Measurements from ENCODE around the gene PI4K2A. TPM values are rescaled to one million over a fixed set of nuclear protein-coding genes. Genes with fewer than 3 reads are reported as not detected.

Gene PI4K2A
- total RNA-seq, 6 experiments from 2014 or later, result 6.2 to 18.1 (median 11.4) TPM

DNA sequence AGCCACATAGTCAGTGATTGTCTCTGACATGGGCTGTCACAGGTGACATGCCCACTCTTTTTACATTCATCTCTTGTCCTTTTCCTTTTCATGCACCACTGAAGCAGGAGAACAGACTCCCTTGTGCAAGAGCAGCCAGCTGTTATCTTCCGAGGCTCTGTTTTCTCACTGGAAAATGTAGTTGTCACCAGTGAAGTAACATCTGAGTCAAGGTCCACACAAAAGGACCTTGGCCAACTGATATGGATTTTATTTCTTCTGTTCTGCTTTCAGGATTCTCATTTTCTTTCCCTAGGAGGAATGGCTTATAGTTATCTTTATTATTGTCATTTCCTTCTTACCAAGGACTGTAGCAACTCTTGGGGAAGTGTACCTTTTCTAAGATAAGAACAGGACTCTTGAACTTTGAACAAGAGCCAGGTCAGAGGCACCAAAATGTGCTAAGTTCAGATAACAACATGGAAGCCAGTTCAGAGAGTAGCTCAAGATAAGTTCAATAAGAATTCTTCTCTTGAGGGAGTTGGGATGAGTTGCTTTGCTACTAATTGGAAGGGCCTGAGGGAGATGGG, 23.9 kb downstream of the PI4K2A start:
- peaks cover 0 to 2% (median 0%) of the 10 kb centered on the region in 4 donors for H3K36me3 ChIP-seq
- peak; percentile 81 to 82 (median 82) for ATAC-seq
- TF ChIP-seq, protein P1, sequence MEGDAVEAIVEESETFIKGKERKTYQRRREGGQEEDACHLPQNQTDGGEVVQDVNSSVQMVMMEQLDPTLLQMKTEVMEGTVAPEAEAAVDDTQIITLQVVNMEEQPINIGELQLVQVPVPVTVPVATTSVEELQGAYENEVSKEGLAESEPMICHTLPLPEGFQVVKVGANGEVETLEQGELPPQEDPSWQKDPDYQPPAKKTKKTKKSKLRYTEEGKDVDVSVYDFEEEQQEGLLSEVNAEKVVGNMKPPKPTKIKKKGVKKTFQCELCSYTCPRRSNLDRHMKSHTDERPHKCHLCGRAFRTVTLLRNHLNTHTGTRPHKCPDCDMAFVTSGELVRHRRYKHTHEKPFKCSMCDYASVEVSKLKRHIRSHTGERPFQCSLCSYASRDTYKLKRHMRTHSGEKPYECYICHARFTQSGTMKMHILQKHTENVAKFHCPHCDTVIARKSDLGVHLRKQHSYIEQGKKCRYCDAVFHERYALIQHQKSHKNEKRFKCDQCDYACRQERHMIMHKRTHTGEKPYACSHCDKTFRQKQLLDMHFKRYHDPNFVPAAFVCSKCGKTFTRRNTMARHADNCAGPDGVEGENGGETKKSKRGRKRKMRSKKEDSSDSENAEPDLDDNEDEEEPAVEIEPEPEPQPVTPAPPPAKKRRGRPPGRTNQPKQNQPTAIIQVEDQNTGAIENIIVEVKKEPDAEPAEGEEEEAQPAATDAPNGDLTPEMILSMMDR (IDR thresholded peaks at IDR 0.05), result no peak
- no peak for TF ChIP-seq POLR2A (IDR thresholded peaks at IDR 0.05)
- H3K27me3 ChIP-seq, result no peaks in the 10 kb centered on the region
- no peak overlapping the region for H3K4me3 ChIP-seq
- 0% methylated on average over 1 of the region's 1 CpG for WGBS (ENCODE audit: insufficient coverage, low coverage, low lambda C conversion rate, missing lambda C conversion rate)
- DNase-seq, result no peak
- intact Hi-C loops (cut with DNase I), result no loop called here
- H3K4me1 ChIP-seq, result peaks cover 0 to 30% (median 4%) of the 10 kb centered on the region in 4 donors
- no peaks in the 10 kb centered on the region for H3K9me3 ChIP-seq
- peak overlapping the region in 2 of 3 donors; percentile 13 to 55 for H3K27ac ChIP-seq

DNA sequence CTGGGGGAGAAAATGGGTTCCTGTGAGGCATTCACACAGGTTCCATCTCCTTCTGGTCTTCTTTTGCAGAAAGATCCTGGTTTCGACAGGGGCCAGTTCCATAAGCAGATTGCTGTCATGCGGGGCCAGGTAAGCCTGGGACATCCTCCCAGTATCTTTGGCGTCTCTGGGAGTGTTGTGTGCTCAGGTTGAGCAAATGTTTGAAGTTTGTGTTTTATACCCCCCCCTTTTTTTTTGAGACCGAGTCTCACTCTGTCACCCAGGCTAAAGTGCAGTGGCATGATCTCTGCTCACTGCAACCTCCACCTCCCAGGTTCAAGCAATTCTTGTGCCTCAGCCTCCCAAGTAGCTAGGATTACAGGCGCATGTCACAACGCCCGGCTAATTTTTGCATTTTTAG, 26.5 kb downstream of the PI4K2A start:
- no peaks in the 10 kb centered on the region for H3K27me3 ChIP-seq
- H3K27ac ChIP-seq, result no peak overlapping the region
- no peaks in the 10 kb centered on the region for H3K9me3 ChIP-seq
- H3K4me3 ChIP-seq, result no peak overlapping the region
- peaks cover 0 to 30% (median 4%) of the 10 kb centered on the region in 4 donors for H3K4me1 ChIP-seq
- 51% methylated on average over 7 of the region's 7 CpGs for WGBS (ENCODE audit: insufficient coverage, low coverage, low lambda C conversion rate, missing lambda C conversion rate)
- no peaks in the 10 kb centered on the region for H3K36me3 ChIP-seq
- intact Hi-C loops (cut with DNase I), result no loop called here
- ATAC-seq (peak; percentile 26 to 80 (median 56)), DNase-seq (no peak)
- TF ChIP-seq, protein P1 (IDR thresholded peaks at IDR 0.05), result no peak
- TF ChIP-seq POLR2A (IDR thresholded peaks at IDR 0.05), result no peak

DNA sequence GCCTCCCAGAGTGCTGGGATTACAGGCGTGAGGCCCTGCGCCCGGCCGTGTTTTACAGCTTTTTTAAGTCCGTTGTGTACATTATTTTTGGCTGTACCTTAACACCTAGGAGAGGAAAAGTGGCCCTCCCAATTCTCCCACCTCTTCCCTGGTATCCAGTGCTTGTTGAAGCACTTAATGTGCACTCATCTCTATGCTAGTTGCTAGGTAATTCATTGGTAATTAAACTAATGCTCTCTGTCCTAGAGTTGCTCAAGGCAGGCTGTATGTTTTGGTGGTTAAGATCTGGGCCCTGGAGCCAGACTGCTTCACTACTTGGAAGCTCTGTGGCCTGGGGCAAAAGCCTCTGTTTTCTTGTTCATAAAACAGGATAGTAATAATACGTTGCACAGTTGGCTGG, 27.0 kb downstream of the PI4K2A start:
- TF ChIP-seq POLR2A (IDR thresholded peaks at IDR 0.05), result no peak
- TF ChIP-seq, protein P1 (IDR thresholded peaks at IDR 0.05), result no peak
- H3K27ac ChIP-seq, result no peak overlapping the region
- intact Hi-C loops (cut with DNase I), result no loop called here
- WGBS (ENCODE audit: insufficient coverage, low coverage, low lambda C conversion rate, missing lambda C conversion rate), result 65% methylated on average over 6 of the region's 6 CpGs
- ATAC-seq (no peak), DNase-seq (no peak)
- H3K4me3 ChIP-seq, result no peak overlapping the region
- H3K27me3 ChIP-seq, result no peaks in the 10 kb centered on the region
- no peaks in the 10 kb centered on the region for H3K9me3 ChIP-seq
- H3K4me1 ChIP-seq, result peaks cover 0 to 30% (median 4%) of the 10 kb centered on the region in 4 donors
- no peaks in the 10 kb centered on the region for H3K36me3 ChIP-seq

DNA sequence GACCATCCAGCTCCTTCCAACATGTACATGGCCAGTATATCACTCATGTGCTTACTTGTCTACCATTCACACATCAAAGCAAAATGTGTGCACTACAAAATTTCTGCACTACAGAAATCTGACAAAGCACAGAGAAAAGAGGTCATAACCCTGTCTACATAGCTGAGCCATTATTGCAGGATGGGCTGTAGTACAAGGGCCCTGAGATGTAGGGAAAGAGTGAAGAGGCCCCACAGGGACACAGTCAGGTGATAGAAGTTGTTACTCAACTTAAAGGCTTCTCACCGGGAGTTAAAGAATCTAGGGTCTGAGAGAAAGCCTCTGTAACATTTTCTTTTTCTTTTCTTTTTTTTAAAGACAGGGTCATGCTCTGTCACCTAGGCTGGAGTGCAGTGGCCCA, 29.1 kb downstream of the PI4K2A start:
- peaks cover 0 to 24% (median 1%) of the 10 kb centered on the region in 4 donors for H3K4me1 ChIP-seq
- H3K9me3 ChIP-seq, result no peaks in the 10 kb centered on the region
- DNase-seq (no peak), ATAC-seq (no peak)
- peaks cover 0 to 5% (median 2%) of the 10 kb centered on the region in 4 donors for H3K36me3 ChIP-seq
- 60% methylated on average over 1 of the region's 1 CpG for WGBS (ENCODE audit: insufficient coverage, low coverage, low lambda C conversion rate, missing lambda C conversion rate)
- H3K4me3 ChIP-seq, result no peak overlapping the region
- TF ChIP-seq, protein P1 (IDR thresholded peaks at IDR 0.05), result no peak
- TF ChIP-seq POLR2A (IDR thresholded peaks at IDR 0.05), result no peak
- no peak overlapping the region for H3K27ac ChIP-seq
- H3K27me3 ChIP-seq, result no peaks in the 10 kb centered on the region
- intact Hi-C loops (cut with DNase I), result no loop called here

Measured in right lobe of liver (tissue), 6 donors.